ENCODE results near the gene RPN2. TPM values are rescaled to one million over a fixed set of nuclear protein-coding genes. Genes with fewer than 3 reads are reported as not detected.

The RPN2 gene
- total RNA-seq, 1 donor from 2014 or later = 215 TPM

DNA sequence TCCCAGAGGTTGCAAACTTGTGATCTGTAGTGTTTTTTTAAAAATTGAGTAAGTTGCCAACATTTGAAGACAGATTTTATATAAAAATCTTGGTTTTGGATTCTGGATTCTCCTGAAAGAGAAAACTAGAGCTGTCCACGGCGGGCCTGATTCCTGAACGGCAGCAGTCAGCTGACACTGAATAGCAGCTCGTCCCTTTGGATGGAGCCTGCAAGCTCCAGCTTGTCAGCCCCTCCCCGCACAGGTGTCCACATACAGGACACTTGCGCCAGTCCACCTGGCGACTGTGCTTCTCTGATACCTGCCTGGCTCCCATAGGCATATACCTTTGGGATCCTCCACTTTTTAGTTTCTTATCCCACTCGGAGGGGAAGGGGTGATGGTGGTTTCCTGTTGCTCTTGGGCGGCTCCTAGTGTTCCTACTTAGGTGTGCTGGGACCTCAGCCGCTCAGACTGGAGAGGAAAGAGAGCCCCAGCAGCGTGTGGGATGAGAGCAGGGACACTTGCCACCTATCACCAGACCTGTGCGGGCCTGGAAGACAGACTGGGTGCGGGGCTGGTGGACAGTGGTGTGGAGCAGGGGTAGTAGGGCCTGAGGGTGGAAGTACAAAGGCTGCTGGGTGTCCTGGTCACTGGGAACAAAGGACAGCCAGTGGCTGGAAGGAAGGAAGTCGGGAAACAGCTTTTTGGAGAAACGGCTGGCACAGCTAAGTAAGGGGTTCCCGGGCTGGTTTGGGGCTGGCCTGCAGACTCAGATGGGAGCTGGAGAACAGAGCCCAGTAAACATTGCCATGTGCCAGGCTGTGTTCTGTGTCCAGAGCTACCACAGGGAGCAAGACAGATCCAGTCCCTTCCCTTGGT lies 64.2 kb downstream of the RPN2 start:
- no peak for DNase-seq (ENCODE audit: low spot score)

DNA sequence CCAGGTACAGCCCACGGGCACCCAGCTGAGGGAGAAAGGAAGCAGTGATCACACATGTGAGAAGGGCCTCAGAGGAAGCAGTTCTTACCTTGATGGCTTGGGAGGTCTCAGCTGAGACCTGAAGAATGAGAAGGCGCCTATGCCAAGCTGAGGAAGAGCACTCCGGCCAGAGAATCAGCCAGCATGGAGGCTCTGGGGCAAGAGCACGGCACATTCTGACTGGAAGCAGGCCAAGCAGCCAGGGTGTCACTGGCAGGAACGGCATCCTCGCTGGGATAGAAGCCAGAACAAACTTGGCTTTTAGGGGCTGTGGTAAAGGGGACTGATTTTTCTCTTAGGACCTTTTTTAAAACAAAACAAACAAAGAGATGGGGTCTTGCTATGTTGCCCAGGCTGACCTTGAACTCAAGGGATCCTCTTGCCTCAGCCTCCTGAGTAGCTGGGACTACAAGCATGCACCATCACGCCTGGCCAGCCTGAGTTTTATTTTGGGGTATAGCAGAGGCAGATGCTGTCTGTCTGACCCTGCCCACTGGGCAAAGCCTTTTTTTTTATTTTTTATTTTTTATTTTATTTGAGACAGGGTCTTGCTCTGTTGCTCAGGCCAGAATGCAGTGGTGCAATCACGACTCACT lies 64.9 kb downstream of the RPN2 start:
- peak; percentile 55 for DNase-seq (ENCODE audit: low spot score)

DNA sequence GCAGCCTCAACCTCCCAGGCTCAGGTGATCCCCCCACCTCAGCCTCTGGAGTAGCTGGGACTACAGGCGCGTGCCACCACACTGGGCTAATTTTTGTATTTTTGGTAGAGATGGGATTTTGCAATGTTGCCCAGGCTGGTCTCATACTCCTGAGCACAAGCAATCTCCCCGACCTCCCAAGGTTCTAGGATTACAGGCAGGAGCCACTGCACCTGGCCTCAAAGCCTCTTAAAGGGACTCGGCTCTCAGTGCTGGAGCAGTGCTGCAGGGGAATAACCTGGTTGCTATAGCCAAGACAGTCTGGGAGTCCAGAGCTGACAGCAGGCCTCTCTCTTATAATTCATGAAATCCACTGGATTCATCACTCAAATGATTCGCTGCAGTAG lies 65.4 kb downstream of the RPN2 start:
- DNase-seq (ENCODE audit: low spot score) = no peak

GRCh38 chr20:37245216-37246150 lies 66.4 kb downstream of the RPN2 start:
- DNase-seq (ENCODE audit: low spot score) = no peak

DNA sequence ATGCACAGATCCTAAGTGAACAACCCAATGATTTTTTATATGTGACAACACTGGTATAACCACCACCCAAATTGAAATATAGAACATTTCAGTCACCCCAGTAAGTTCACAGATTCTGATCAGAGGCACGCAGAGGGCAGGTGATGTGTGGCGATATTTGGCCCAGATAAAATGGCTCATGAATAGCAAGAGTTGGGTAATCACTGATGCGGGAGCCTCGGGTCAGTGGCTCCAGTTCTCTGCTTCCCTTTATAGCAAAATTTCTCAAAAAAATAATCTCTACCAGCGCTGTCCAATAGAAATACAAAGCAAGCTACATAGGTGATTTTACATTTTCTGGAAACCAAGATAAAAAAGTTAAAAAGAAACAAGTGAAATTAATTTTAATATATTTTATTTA lies 67.6 kb downstream of the RPN2 start:
- DNase-seq (ENCODE audit: low spot score) = no peak

GRCh38 chr20:37247547-37247946 lies 68.4 kb downstream of the RPN2 start:
- DNase-seq (ENCODE audit: low spot score) = no peak

GRCh38 chr20:37249304-37249703 lies 70.2 kb downstream of the RPN2 start:
- no peak for DNase-seq (ENCODE audit: low spot score)

DNA sequence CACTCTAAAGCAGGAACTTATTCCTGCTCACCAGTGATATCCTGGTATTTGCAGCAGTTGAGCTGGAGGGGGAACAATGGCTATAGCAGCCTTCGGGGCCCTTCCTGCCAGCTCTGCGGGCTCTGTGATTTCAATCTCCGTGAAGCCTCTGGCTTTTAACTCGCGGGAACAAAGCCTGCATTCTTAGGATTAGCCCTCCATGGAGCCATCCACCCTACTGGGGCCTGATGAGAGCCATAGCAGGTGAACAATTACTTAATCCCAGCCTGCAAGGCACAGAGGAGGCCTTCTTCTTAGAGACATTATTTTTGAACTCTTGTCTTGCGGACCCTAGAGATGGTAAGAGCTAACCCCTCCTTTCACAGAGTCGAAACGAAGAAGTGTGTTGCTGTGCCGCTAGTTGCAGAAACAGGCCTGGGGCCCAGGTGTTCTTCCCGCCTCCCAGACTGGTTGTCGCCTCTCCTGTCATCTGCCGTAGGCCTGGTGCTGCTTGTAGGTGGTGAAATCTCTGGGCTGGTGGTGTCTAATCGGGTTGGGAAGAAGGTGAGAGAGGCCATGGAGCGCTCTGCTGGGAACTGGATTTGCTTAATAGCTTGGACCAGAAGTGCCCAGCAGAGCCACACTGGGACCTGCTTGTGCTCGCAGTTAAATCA lies 72.8 kb downstream of the RPN2 start:
- no peak for DNase-seq (ENCODE audit: low spot score)

GRCh38 chr20:37253087-37253486 lies 74.0 kb downstream of the RPN2 start:
- no peak for DNase-seq (ENCODE audit: low spot score)

- no peak for DNase-seq (ENCODE audit: low spot score)
These were observed 75.2 kb downstream of the RPN2 start for GRCh38 chr20:37254114-37254878.

- no peak for DNase-seq (ENCODE audit: low spot score)
These were observed 77.2 kb downstream of the RPN2 start for GRCh38 chr20:37256286-37256685.

DNA sequence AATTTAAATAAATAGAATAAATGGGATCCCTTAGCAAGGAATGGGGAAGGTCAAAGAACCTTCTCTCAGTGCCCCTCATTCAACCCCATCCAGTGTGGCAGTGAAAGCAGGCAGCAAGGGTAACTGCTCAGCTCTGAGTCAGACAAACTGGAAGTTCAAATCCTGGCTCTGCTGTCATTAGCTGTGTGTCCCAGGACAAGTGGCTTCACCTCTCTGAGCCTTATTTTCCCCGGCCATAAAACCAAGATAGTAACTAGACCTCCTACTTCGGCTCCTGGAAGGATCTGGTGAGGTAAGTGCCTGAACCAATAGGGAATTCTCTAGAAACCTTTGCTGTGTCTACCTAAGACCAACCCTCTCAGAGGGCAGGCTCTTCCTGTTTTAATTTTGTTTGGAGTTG lies 78.4 kb downstream of the RPN2 start:
- no peak for DNase-seq (ENCODE audit: low spot score)

DNA sequence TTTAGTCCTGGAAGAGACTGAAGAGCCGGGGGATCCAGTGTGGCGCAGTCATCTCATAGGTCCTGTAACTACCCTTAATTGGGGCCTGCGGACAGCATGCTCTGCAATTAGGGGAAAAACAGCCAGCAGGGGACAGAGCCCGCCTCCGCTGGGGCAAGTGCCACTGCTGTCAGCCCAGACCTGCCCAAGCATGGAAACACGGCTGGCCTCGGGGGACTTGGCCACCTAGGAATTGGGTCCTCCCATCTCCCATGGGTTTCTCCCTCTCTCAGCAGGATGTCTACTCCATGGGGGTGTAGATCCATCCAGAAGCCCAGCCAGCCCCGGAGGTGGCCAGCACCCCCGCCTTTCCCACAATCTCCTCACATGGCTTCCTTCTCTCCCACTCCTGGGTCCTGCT lies 78.9 kb downstream of the RPN2 start:
- no peak for DNase-seq (ENCODE audit: low spot score)

DNA sequence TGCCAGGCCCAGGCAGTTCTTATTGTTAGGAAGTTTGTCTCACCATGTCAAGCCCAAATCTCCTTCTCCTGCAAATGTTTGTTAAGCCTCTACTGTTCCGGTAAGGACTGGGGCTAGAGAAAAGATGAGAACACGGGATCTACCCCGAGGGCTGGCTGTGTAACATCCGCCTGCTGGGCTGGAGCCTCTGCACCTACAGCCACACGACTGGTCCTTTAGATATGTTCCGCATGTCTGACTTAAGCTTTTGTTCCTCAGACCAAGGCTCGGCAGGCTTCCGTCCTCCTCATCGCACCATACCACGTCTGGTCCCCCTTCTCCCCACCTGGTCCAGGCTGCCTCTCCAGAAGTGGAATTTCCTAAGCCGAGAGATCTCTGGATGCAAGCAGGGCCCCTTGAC lies 79.9 kb downstream of the RPN2 start:
- no peak for DNase-seq (ENCODE audit: low spot score)

DNA sequence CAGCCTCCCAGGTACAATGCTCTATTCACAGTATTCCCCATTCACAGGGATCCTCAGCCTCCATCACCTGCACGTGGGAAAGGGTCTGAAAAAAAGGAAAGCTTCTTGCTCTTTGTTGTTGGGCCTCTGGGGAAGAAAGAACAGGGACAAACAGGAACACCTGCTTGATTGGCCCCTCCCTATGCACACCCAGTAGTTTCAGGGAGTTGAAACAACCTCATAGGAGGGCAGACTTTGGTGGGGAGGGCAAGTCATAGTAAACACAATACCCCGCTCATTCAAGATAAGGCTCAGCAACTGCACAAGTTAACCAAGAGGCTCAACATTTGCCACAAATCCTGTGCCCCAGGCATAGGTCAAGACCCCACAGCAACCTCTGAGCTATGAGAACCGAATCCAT lies 80.7 kb downstream of the RPN2 start:
- DNase-seq (ENCODE audit: low spot score) = no peak

DNA sequence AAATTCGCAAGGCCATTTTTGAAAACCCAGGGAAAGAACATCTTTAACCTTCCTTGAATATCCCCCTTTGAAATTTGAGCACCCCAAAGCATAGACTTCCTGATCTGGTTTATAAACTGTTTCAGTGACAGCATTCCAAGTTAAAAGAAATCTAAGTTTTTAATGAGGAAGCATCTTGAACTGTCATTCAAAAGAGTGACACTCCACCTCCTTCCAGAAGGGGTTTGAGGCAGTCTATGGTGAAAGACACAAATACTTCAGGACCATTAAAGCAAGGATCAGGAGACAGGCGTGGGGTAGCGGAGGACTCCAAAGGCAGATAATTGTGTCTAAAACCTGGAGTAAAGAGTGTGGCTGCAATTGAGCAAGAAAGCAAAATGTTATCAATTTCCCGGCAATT lies 81.8 kb downstream of the RPN2 start:
- no peak for DNase-seq (ENCODE audit: low spot score)

DNA sequence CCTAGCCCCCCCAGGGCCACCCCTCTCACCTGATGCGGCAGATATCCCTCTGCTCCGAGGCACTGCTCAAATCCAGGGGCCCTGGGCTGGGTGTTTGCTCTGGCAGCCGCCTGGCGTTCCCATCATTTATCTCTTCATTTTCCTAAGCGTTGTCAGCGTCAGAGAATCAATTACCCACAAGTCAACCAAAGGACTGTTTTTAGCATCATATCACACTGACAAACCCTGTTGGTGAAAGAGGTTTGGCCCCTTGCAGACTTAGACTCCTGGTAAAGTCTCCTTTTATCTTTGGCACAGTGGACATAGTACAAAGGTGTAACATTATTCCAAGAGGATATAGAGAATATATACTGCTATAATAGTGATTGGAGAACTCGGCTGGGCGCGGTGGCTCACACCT lies 82.6 kb downstream of the RPN2 start, which contains the start of gene GHRH:
TSS of gene GHRH (minus strand) at position 101 of the 400 bp plus-strand sequence. CDS start 4,925 bp downstream, outside the sequence.
- DNase-seq (ENCODE audit: low spot score) = no peak

DNA sequence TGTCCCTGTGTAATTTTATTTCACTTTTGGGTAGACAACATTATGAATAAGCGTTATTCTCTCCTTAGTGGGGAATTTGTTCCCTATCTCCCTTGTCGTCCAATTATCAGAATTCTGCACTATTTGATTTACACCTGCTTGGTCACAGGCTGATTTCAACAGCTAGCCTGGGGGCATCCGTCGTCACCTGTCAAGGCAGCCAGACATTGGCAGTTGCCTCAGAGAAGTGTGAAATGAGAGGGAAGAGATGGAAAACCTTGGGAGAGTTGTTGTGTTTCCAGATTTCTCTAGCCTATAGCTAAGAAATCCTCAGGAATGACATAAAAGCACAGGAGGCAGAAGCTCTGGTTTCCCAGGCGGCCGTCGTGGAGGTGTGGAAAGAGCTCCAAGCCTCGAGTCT lies 83.4 kb downstream of the RPN2 start:
- DNase-seq (ENCODE audit: low spot score) = no peak

DNA sequence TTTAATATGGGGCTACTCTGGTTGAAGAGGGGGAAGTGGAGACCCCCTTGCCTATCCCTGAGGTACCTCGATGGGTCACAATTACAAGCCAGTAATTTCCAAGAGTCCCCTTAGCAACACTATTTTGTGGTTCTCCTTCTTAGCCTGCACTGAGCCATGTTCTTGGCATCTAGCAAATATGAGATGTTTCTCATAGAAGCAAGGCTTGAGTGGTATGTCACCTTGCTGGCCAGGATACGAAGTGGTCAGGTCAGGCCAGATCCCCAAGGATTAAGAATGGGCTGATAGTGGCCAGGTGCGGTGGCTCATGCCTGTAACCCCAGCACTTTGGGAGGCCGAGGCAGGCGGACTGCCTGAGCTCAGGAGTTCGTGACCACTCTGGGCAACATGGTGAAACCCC lies 84.6 kb downstream of the RPN2 start:
- DNase-seq (ENCODE audit: low spot score) = no peak

GRCh38 chr20:37265152-37265551 lies 86.0 kb downstream of the RPN2 start:
- no peak for DNase-seq (ENCODE audit: low spot score)
